ENCODE data around the gene RBBP5.

The RBBP5 gene

GRCh38 chr1:205053296-205053695, 68.5 kb downstream of the RBBP5 start:
- no peak for DNase-seq

GRCh38 chr1:205052690-205053089, 69.1 kb downstream of the RBBP5 start:
- DNase-seq = no peak

GRCh38 chr1:205049479-205049878, 72.3 kb downstream of the RBBP5 start:
- no peak for DNase-seq

GRCh38 chr1:205048382-205048781, 73.4 kb downstream of the RBBP5 start:
- DNase-seq = no peak

GRCh38 chr1:205047764-205048231, 74.0 kb downstream of the RBBP5 start:
- no peak for DNase-seq

- DNase-seq = no peak
Measured at GRCh38 chr1:205046870-205047269, 74.9 kb downstream of the RBBP5 start.

GRCh38 chr1:205045146-205045545, 76.6 kb downstream of the RBBP5 start:
- no peak for DNase-seq

- DNase-seq = no peak
Measured at GRCh38 chr1:205044741-205045140, 77.0 kb downstream of the RBBP5 start.

- no peak for DNase-seq
Measured at GRCh38 chr1:205043866-205044265, 77.9 kb downstream of the RBBP5 start.

GRCh38 chr1:205042911-205043806, 78.6 kb downstream of the RBBP5 start, which contains the start of gene CNTN2:
Gene CNTN2 (plus strand): TSS chr1:205043212. CDS start chr1:205053186, 9,974 bp downstream.
- DNase-seq = no peak

GRCh38 chr1:205041998-205042910, 79.5 kb downstream of the RBBP5 start:
- no peak for DNase-seq

GRCh38 chr1:205041001-205041715, 80.6 kb downstream of the RBBP5 start:
- no peak for DNase-seq

- no peak for DNase-seq
Measured at GRCh38 chr1:205038132-205038786, 83.5 kb downstream of the RBBP5 start.

GRCh38 chr1:205037539-205037938, 84.2 kb downstream of the RBBP5 start:
- no peak for DNase-seq

Data from NCI-H774 (cell line).